ENCODE data around the gene FGF7.

FGF7 gene

DNA sequence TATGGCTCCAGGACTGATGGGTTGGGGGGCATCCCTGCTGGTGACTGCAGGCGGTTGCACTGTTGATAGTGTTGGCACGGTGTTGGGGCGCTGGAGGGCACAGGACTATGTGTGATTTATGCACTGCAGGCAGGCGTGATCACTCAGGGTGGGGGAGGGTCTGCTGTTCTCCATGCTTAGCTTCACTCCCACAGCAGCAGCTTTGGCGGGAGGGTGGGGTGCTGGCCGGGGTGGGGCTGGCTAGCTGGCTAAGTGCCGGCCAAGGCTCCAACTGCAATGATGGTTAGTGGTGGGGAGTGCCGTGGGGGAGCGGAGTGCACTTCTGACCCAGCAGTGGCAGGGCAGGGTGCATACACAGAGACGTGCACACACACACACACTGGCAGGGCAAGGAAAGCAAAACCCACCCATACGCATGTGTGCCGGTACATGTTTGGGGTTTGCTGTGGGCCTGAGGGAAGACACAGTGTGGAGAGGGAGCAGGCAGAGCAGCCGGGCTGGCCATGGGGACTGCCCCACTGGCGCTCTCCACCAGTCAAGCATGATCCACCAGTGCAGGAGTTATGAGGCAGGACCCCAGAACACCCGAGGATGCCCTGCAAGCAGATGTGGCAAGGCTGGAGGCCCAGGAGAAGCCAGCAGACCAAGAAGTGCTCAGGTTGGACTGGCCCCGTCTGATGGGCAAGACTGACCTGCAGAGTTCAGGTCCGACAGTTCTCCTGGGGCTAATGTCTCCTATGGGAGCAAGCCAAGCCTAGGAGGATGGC is 16.5 kb upstream of the FGF7 start:
- no peak for ATAC-seq
- TF ChIP-seq OSR1 (CRISPR knock-in tag; IDR thresholded peaks at IDR 0.05) (no peak), BACH2 (CRISPR knock-in tag; IDR thresholded peaks at IDR 0.05; ENCODE audit: borderline replicate concordance) (no peak), ISL1 (CRISPR knock-in tag; IDR thresholded peaks at IDR 0.05) (no peak), TCF4 (CRISPR knock-in tag; IDR thresholded peaks at IDR 0.05; ENCODE audit: borderline replicate concordance) (no peak), ZNF8 (CRISPR knock-in tag; IDR thresholded peaks at IDR 0.05) (no peak), ZC3H10 (CRISPR knock-in tag; IDR thresholded peaks at IDR 0.05) (no peak)
- TF ChIP-seq, protein P1, sequence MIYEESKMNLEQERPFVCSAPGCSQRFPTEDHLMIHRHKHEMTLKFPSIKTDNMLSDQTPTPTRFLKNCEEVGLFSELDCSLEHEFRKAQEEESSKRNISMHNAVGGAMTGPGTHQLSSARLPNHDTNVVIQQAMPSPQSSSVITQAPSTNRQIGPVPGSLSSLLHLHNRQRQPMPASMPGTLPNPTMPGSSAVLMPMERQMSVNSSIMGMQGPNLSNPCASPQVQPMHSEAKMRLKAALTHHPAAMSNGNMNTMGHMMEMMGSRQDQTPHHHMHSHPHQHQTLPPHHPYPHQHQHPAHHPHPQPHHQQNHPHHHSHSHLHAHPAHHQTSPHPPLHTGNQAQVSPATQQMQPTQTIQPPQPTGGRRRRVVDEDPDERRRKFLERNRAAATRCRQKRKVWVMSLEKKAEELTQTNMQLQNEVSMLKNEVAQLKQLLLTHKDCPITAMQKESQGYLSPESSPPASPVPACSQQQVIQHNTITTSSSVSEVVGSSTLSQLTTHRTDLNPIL (CRISPR knock-in tag; IDR thresholded peaks at IDR 0.05; ENCODE audit: low read depth): no peak

DNA sequence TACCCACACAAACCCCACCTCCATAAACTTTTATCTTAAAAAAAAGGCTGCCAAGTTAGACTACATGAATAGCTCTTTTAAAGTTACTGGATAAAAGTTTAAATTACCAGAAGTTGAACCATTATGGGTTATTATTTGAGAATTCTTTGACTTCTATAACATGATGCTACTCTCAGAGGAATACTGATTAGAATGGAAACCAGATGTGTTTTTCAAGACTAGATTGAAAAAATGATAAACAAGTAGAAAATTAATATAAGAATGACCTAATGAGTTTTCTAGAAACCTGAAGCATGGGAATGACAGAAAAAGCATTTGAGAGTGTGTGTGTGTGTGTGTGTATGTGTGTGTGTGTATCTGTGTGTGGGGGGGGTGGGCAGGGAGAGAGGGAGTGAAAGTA is 12.4 kb upstream of the FGF7 start:
- no peak for TF ChIP-seq CSDC2 (CRISPR knock-in tag; IDR thresholded peaks at IDR 0.05)
- no peak for TF ChIP-seq OSR1 (CRISPR knock-in tag; IDR thresholded peaks at IDR 0.05)
- TF ChIP-seq, protein P2, sequence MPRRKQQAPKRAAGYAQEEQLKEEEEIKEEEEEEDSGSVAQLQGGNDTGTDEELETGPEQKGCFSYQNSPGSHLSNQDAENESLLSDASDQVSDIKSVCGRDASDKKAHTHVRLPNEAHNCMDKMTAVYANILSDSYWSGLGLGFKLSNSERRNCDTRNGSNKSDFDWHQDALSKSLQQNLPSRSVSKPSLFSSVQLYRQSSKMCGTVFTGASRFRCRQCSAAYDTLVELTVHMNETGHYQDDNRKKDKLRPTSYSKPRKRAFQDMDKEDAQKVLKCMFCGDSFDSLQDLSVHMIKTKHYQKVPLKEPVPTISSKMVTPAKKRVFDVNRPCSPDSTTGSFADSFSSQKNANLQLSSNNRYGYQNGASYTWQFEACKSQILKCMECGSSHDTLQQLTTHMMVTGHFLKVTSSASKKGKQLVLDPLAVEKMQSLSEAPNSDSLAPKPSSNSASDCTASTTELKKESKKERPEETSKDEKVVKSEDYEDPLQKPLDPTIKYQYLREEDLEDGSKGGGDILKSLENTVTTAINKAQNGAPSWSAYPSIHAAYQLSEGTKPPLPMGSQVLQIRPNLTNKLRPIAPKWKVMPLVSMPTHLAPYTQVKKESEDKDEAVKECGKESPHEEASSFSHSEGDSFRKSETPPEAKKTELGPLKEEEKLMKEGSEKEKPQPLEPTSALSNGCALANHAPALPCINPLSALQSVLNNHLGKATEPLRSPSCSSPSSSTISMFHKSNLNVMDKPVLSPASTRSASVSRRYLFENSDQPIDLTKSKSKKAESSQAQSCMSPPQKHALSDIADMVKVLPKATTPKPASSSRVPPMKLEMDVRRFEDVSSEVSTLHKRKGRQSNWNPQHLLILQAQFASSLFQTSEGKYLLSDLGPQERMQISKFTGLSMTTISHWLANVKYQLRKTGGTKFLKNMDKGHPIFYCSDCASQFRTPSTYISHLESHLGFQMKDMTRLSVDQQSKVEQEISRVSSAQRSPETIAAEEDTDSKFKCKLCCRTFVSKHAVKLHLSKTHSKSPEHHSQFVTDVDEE (CRISPR knock-in tag; IDR thresholded peaks at IDR 0.05): no peak
- no peak for TF ChIP-seq TCF4 (CRISPR knock-in tag; IDR thresholded peaks at IDR 0.05; ENCODE audit: borderline replicate concordance)
- TF ChIP-seq ZNF565 (CRISPR knock-in tag; conservative IDR thresholded peaks at IDR 0.05; ENCODE audit: low read depth): no peak
- no peak for TF ChIP-seq GLIS3 (CRISPR knock-in tag; IDR thresholded peaks at IDR 0.05)
- TF ChIP-seq ISL1 (CRISPR knock-in tag; IDR thresholded peaks at IDR 0.05): no peak
- TF ChIP-seq PPARA (CRISPR knock-in tag; IDR thresholded peaks at IDR 0.05; ENCODE audit: borderline replicate concordance): no peak
- TF ChIP-seq, protein P3, sequence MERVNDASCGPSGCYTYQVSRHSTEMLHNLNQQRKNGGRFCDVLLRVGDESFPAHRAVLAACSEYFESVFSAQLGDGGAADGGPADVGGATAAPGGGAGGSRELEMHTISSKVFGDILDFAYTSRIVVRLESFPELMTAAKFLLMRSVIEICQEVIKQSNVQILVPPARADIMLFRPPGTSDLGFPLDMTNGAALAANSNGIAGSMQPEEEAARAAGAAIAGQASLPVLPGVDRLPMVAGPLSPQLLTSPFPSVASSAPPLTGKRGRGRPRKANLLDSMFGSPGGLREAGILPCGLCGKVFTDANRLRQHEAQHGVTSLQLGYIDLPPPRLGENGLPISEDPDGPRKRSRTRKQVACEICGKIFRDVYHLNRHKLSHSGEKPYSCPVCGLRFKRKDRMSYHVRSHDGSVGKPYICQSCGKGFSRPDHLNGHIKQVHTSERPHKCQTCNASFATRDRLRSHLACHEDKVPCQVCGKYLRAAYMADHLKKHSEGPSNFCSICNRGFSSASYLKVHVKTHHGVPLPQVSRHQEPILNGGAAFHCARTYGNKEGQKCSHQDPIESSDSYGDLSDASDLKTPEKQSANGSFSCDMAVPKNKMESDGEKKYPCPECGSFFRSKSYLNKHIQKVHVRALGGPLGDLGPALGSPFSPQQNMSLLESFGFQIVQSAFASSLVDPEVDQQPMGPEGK (CRISPR knock-in tag; IDR thresholded peaks at IDR 0.05; ENCODE audit: borderline replicate concordance): no peak
- TF ChIP-seq, protein P4, sequence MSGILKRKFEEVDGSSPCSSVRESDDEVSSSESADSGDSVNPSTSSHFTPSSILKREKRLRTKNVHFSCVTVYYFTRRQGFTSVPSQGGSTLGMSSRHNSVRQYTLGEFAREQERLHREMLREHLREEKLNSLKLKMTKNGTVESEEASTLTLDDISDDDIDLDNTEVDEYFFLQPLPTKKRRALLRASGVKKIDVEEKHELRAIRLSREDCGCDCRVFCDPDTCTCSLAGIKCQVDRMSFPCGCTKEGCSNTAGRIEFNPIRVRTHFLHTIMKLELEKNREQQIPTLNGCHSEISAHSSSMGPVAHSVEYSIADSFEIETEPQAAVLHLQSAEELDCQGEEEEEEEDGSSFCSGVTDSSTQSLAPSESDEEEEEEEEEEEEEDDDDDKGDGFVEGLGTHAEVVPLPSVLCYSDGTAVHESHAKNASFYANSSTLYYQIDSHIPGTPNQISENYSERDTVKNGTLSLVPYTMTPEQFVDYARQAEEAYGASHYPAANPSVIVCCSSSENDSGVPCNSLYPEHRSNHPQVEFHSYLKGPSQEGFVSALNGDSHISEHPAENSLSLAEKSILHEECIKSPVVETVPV (CRISPR knock-in tag; IDR thresholded peaks at IDR 0.05): no peak
- TF ChIP-seq BACH2 (CRISPR knock-in tag; IDR thresholded peaks at IDR 0.05; ENCODE audit: borderline replicate concordance): no peak
- TF ChIP-seq ZFP3 (CRISPR knock-in tag; IDR thresholded peaks at IDR 0.05): no peak
- TF ChIP-seq, protein P1 (CRISPR knock-in tag; IDR thresholded peaks at IDR 0.05; ENCODE audit: low read depth): no peak
- no peak for TF ChIP-seq ESRRG (CRISPR knock-in tag; IDR thresholded peaks at IDR 0.05)
- TF ChIP-seq ZNF8 (CRISPR knock-in tag; IDR thresholded peaks at IDR 0.05): no peak
- TF ChIP-seq RARB (CRISPR knock-in tag; IDR thresholded peaks at IDR 0.05): no peak
- TF ChIP-seq ARNTL (CRISPR knock-in tag; IDR thresholded peaks at IDR 0.05; ENCODE audit: borderline replicate concordance, low read depth): no peak
- no peak for TF ChIP-seq ZC3H10 (CRISPR knock-in tag; IDR thresholded peaks at IDR 0.05)
- TF ChIP-seq, protein P5, sequence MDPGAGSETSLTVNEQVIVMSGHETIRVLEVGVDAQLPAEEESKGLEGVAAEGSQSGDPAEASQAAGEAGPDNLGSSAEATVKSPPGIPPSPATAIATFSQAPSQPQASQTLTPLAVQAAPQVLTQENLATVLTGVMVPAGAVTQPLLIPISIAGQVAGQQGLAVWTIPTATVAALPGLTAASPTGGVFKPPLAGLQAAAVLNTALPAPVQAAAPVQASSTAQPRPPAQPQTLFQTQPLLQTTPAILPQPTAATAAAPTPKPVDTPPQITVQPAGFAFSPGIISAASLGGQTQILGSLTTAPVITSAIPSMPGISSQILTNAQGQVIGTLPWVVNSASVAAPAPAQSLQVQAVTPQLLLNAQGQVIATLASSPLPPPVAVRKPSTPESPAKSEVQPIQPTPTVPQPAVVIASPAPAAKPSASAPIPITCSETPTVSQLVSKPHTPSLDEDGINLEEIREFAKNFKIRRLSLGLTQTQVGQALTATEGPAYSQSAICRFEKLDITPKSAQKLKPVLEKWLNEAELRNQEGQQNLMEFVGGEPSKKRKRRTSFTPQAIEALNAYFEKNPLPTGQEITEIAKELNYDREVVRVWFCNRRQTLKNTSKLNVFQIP (CRISPR knock-in tag; IDR thresholded peaks at IDR 0.05; ENCODE audit: borderline replicate concordance, low read depth): no peak
- TF ChIP-seq ZNF70 (CRISPR knock-in tag; IDR thresholded peaks at IDR 0.05): no peak
- no peak for ATAC-seq

Data from SK-N-SH treated with all-trans-retinoic acid at 6 μM for 48 hours (cell line).